ENCODE measurements around the gene ADAM10. TPM values are rescaled to one million over a fixed set of nuclear protein-coding genes. Genes with fewer than 3 reads are reported as not detected.

The ADAM10 gene
- polyA plus RNA-seq, 3 donors, result 227 to 249 (median 243) TPM

DNA sequence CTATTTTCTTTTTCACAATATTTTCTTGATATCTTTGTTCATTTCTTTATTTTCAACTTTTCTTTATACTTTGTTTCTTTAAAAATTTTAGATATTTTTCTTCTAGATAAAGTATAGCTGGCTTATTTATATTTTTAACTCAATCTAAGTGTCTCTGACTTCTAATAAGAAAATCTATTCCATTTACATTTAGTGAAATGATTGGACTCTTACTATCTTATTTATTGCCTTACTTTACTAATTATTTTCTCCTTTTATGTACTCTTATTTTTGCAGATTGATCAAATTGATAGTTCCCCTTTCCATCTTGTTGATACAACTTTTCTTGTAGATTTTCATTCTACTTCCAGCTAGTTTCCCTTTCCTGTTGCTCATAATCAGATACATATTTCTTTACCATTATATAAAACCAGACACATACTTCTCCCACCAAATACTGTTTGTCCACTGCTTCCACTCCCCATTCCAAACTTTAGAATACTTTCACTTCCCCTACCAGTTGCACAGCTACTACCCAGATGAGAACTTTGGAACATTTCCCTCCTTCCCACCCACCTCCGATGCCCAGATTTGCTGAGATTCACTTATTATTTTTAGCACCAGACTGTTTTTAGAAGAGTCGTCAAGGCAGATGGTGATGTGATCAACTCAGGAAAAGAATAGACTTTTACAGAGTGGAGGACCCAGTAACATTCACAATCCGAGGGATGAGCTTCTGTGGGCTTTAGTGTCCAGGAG, 166.2 kb downstream of the ADAM10 start:
- no peak for DNase-seq

DNA sequence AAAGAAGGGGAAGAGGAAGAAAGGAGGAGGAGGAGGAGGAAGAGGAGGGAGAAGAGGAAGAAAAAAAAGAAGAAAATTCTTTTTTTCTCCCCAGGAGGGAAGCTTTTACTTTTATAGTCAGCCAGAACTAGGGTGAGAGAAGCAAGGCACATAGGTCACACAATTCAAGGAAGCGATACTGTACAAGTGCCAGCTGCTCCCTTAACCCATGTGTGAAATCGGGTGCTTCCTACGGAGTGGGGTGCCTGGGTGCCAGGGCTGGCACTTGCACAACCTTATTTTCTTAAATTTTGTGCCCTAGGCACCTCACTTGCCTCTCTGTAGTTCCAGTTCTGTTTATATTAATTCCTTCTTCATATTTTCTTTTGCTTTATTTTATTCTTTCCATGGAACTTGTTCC, 167.3 kb downstream of the ADAM10 start:
- DNase-seq, result no peak

DNA sequence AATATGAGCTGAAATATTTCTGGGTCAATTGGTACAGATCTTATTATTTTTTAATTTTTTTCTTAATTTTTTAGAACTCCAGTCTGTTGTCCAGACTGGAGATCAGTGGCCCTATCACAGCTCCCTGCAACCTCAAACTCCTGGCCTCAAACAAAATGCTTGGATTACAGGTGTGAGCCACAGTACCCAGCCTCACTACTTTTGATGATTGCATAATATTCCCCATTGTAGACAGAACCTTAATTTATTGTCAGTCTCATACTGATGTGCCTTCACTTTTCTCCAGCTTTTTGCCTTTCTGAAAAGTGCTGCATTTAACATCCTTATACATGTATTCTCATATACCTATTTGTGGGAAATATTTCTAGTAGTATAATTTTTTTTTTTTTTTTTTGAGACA, 172.8 kb downstream of the ADAM10 start:
- DNase-seq, result no peak

DNA sequence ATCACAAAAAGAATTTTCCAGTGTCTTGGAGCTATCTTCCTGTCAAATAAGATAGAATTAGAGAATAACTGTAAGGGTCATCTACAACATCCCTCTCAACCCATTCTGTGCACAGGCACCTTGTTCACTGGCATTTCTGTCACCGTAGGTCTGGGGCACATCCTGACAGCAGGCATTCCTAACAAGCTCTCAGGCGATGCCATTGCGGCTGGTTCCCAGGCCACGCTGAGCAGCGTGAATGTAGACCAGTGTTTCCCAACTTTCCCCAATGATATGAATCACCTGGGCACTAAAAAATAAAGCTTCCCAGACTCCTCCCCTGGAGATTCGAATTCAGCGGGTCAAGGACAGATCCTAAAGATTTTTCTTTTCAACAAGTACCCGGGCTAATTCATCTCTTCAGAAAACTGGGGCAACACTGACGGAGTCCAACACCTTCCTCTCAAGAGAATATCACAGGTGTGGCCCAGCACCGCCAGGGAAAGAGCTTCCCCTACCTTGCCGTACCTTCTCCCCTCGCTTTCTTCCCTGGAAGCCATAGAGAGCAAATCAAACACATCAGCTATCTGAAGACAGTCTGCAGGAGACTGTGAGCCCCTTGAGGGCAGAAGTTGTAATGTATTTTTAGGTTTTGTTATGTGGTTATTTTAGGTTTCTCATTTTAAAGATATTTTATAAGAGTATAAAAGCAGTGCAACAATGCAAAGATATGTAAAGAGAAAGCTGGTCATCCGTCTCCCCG, 174.3 kb downstream of the ADAM10 start:
- DNase-seq, result no peak

DNA sequence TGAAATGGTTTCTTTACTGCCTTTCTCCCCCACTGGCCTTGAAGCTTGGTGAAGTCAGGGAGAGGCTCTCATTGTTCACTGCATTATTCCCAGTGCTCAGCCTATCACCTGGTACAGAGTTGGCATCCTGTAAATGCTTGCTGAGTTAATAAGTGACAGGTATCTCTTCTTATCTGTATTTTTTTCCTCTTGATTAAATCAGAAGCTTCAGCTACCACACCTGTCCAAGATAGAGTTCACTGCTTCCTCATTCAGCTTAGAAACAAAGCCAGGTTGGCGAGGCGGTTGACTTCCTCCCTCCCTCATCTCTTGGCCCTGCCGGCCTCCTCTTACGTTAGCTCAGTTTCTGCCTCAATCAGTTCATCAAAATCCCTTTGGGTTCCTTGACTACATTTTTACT, 174.9 kb downstream of the ADAM10 start:
- DNase-seq, result no peak

DNA sequence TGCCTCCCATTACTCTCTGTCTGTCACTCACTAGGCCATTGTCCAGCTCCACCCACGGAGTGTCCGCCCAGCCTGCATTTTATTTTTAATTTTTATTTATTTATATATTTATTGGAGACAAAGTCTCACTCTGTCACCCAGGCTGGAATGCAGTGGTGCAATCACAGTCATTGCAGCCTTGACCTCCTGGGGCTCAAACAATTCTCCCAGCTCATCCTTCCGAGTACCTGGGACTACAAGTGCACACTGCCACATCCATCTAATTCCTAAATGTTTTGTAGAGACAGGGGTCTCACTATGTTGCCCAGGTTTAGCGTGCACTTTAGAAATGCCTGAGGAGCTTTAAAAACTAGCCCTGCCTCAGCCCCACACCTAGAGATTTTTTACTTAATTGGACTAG, 176.2 kb downstream of the ADAM10 start:
- DNase-seq, result no peak

DNA sequence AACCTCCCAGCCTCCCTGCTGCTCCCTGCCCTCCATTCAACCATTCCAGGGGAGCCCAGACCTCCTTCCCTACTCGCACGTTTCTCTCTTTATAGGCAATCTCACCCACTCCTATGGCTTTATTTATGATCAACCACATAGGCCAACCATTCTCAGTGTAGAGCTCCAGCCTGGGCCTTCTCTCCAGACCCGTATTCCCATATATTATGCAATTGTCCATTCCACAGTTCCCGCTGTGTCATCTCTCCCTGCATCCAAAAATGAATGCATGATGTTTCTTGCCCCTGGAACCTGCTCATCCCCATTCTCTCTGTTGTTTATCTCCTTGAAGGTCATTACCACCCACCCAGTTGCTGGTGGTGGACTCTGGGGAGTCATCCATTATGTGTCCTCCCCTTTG, 177.0 kb downstream of the ADAM10 start:
- DNase-seq, result no peak

DNA sequence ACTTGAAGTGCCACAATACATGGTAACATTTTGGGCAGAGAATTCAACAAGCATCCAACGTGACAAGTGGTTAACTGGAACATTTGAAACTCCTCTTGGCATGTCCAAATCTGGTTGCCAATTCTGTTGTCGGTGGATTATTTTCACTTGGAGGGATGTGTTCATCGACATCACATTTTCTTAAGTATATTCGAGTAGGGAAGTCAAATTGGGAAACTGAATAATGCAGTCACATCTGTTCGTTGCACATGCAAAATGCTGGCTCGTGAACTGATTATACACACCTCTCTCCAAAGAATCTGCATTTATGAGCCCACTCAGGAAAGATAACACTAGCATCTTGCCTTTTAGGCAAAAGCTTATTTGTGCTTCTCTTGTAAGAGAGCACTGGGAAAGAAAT, 178.0 kb downstream of the ADAM10 start:
- DNase-seq, result no peak

DNA sequence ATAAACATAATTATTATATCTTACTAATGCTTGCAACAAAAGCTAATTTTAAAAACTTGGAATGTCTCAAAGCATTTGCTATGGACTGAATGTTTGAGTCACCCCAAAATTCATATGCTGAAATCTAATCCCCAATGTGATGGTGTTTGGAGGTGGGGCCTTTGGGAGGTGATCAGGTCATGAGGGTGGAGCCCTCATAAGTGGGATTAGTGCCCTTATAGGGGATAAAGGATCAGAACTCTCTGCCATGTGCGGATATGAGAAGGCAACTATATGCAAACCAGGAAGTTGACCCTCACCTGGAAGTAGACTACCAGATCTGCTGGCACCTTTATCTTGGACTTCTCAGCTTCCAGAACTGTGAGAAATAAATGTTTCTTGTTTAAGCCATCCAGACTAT, 180.1 kb downstream of the ADAM10 start:
- DNase-seq, result no peak

DNA sequence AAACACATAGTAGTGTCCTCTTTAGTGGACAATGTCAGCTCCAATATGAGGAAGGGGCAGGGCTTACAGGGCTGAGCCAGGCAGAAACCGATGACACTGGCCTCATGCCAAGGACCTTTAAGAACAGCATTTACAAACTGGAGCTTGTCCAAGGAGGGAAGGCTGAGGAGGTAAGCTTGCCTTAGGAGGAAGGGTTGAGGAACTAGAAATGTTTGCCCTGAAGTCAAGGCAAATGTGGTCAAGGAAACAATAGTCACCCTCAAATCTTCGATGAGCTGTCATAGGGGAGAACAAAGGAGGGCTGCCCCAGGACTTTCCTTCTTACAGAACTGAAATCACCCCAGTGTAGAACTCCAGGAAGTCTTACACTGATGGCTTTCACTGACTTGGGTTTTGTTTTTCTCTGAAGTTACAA, 181.3 kb downstream of the ADAM10 start:
- no peak for DNase-seq

DNA sequence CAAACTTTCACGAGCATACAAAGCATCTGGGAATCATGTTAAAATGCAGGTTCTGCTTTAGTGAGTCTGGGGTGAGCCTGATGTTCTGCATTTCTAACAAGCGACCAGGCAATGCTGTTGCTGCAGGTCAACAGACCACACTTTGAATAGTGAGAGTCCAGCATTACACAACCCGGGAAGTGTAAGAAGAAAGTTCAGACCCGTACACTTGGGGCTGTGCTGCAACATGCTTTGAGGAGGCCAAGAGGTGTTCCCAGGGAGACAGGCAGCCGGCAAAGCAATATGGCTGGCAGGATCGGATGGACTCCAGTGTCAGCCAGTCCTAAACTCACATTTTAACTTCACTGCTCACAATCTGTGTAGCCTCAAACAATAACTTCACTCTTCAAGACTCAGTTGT, 183.5 kb downstream of the ADAM10 start:
- no peak for DNase-seq

DNA sequence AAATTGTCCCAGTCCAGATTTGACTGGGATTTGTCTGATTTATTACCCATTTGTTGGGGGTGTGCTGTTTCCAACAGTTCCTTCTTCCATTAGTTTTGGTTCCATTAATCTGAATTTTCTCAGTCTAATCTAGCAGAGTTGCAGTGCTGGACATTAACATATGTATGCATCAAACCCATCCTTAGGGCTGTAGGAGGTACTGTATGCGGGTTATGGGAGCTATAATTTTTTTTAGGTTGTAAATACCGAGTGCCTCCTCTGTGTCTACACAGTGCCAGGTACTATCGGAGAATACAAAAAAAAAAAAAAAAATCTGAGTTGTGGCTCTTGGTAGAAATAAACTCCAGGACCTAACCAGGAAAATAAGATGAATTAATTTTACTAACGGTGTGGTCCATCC, 183.9 kb downstream of the ADAM10 start:
- DNase-seq, result no peak

DNA sequence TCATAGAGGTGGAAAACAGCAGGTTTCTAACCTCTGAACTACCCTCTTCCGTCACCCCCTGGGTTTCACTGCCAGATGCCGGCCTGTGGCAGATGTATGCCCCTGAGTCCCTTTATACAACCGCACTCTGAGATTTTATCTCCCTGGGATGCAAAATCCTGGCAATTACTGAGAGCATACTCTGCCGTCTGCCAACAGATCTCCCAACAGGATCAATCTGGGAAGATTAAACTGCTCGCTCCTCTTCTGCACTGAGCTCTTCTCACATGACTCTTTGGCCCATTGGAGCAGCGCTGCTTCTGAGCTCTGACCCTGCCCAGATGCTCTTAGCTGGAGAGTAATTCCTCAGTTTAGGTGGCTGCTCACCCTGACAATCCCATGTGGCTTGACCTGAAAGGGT, 184.5 kb downstream of the ADAM10 start:
- DNase-seq, result no peak

DNA sequence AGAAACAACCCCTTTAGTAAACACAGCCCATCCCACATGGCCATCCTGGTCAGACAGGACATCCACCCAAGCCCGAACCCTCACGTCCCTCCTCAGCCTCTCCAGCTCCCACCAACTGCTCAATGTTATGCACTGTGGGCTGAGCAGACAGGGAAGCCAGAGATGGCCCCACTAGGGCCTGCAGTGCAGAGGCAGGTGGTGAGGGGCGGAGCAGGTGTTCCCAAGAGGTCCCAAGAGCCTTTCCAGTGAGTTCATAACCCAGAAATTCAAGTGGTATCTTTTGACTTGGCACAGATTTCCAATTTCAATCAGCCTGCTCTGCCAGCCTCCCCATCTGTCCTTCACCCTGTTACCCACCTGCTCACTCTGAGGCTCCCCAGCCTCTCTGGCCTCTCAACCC, 187.4 kb downstream of the ADAM10 start:
- DNase-seq, result no peak

DNA sequence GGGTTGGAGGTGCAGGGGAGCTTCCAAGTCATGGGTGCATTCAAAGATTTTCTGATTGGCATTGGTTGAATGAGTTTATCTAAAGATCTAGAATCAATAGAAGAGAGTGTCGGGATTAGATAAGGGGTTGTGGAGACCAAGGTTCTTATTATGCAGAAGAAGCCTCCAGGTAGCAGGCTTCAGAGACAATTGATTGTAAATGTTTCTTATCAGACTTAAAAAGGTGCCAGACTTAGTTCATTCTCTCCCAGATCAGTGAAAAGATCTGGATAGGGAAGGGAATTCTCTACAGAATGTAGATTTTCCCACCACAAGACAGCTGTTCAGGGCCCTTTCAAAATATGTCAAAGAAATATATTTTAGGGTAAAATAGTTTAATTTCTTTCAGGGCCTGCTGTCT, 188.2 kb downstream of the ADAM10 start:
- DNase-seq, result no peak

DNA sequence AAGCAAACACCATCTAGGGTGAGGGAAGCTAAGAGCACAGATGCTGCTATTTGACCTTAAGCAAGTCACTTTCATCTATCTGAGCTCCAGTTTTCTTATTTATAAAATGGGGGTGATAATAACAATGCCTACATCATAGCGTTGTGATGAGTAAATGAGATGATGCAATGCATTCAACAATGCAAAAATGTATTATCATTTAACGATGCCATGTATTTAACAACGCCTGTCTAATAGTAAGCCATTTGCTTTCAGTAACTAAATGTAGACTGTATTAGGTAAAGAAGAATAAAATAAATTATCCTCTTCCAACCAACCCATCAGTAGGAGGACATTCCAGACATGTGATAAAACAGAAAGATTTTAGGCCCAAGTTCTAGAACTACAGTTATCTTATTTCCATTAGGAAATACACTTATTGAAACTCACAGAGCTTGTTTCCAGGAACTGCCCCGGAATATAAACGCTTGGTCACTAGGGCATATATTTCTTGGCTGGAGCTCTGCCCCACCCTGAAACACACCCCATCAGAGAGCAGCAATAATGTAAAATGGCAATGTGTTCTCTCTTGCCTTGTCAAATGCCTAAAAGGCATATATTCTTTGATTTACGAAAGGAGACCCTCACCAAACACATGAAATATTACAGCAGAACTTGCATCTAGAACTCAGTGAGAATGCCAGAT, 189.5 kb downstream of the ADAM10 start:
- DNase-seq, result no peak

DNA sequence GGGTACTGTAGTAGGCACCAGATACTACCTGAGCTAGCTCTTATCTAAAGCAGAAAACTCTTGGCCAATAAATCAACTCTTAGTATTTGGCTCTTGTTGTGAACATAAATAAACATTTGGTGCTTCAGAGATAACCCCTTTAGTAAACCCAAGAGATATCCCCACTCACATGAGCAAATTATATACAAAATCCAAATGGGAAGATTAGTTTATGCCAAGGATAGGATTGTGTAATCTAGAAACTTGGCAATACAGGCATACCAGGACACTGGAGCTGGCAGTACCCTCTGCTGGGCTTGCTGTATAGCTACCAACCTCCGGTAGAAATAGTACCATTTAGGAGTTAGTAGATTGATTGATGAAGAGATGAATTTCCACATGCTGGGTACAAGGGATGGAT, 190.7 kb downstream of the ADAM10 start:
- DNase-seq, result no peak

DNA sequence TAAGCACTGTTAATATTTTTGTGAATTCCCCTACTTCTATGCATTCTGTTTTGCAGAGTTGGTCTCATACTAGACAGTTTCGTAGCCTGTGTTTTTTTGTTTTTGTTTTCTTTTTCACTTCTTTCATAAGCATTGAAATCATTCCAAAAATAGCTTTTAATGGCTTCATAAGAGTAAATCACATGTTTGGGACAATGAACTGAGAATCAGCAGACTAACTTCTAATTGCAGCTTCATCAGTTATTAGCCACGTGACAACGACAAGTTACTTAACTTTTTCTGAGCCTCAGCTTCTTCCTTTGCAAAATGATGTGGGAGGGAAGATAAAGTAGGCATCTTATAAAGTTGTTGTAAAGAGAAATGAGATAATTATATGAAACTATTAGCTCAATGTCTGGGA, 193.0 kb downstream of the ADAM10 start:
- DNase-seq, result no peak

DNA sequence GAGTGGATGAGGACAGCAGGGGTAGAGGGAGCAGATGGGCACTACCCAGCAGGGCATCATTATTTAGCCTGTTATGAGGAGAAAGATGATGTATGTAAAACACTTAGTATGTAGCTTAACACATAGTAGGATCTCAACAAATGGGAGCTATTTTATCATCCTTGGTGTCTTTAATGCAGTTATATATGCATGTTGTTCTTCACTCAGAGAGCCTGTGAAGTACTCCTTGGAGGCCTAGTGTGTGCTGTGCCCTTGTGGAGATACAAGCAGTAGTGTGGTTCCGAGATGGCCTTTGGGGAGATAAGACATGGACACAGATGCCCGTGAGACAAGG, 193.5 kb downstream of the ADAM10 start:
- DNase-seq, result no peak

DNA sequence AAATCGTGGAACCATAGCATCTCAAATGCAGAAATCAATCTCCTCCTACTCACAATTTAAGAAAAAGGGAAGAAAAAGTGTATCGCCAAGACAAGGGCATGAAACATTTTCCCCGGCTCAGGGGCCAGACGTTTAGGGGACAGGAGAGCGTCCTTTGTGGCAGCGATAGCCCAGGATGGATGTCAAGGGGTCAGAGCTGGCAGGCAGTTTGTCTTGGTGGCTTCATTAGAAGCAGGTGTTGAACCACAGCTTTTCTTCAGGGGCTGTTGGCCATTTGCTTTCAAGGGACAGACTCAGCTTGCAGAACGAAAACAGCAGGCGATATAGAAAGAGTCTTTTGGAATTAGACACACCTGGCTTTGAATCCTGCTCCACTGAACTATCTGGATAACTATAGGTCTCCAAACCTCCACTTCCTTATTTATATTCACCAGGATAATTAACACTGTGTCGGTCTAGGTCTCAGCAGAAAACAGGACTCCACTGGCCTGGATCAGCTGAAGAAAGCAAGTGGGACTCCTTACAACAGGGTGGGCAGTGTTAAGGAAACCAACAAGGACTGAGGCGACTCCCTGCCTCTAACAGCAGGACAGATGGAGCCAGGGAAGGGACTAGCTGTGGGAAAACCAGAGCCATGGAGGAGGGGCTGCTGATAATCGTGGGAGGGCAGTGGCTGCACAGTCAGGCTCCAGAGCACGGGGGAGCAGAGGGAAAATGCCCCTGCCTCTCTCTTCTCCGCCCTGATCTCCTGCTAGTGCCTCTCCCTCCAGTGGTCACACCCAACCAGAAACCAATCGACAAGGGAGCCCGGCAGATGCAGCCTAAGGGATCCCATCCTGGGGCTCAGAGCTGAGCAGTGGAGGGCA, 194.1 kb downstream of the ADAM10 start:
- DNase-seq, result no peak

DNA sequence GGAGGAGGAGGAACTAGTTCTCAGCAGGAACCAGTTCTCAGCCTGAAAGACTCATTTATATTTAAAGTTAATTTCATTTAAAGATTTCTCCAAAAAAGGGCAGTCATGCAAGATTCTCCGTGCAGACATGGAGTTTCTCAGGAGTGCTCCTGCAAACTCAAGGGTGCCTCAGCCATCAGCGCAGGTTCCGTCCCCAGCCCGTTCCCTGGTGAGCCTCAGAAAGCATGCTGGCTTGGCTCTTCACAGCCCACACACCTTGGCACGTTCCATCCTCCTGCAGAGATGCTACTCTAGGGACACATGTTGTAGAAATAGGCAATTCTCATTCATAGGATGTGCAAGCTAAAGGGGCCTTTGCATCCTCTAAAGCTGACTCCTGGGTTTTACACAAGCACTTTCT, 194.7 kb downstream of the ADAM10 start:
- DNase-seq, result no peak

DNA sequence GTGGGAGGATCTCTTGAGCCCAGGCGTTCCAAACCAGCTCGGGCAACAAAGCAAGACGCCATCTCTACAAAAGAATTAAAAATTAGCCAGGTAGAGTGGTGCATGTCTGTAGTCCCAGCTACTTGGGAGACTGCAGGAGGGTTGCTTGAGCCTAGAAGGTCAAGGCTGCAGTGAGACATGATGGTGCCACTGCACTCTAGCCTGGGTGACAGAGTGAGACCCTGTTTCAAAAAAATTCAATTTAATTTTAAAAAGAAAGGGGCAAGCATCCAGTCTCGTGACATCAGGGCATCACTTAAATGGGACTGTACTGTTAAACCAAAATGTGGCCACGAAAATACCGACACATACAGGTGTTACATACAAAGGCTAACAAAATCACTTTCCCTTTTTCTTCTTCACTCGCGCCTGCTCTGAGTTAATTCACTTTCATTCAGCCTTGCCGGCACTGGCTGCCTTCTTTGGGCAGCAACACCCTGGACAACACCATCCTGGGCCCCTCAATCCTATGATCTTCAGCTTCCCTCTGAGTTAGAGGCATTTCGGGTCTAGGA, 196.1 kb downstream of the ADAM10 start:
- no peak for DNase-seq
